ENCODE results near the gene IFT172. TPM values are rescaled to one million over a fixed set of nuclear protein-coding genes. Genes with fewer than 3 reads are reported as not detected.
A peak's percentile ranks its signal among the peaks of the same experiment; 100 is the strongest.

Gene IFT172
- total RNA-seq, 1 donor from 2014 or later = 43.6 TPM

GRCh38 chr2:27409321-27410073, 80.0 kb downstream of the IFT172 start, which contains the start of gene PPM1G:
Gene PPM1G, minus strand, starts transcription at chr2:27409591. Its CDS starts 169 bp downstream, at chr2:27409422.
- no peaks in the 10 kb centered on the region for H3K9me3 Mint-ChIP-seq (ENCODE audit: unreplicated experiment)

GRCh38 chr2:27408601-27409320, 80.8 kb downstream of the IFT172 start:
- Mint-ChIP-seq H3K27ac (ENCODE audit: unreplicated experiment) (peak overlapping the region; percentile 22), H3K36me3 (ENCODE audit: unreplicated experiment) (peaks cover 4% of the 10 kb centered on the region), H3K4me1 (ENCODE audit: low read depth, unreplicated experiment) (peaks cover 13% of the 10 kb centered on the region), H3K4me3 (ENCODE audit: unreplicated experiment) (peak overlapping the region; percentile 94), H3K27me3 (ENCODE audit: unreplicated experiment) (peaks cover 7% of the 10 kb centered on the region), H3K9me3 (ENCODE audit: unreplicated experiment) (no peaks in the 10 kb centered on the region)
- no peak for TF ChIP-seq CTCF (IDR thresholded peaks at IDR 0.05; ENCODE audit: partially characterized antibody, unreplicated experiment)
- DNase-seq = peak; percentile 54

More at GRCh38 chr2:27409321-27410073, 80.0 kb downstream of the IFT172 start, which contains the start of gene PPM1G:
- peak; percentile 98 for DNase-seq
- Mint-ChIP-seq H3K27me3 (ENCODE audit: unreplicated experiment) (peaks cover 7% of the 10 kb centered on the region), H3K27ac (ENCODE audit: unreplicated experiment) (peak within 1 kb of the TSS; percentile 88), H3K4me3 (ENCODE audit: unreplicated experiment) (peak within 1 kb of the TSS; percentile 94), H3K4me1 (ENCODE audit: low read depth, unreplicated experiment) (peaks cover 13% of the 10 kb centered on the region), H3K36me3 (ENCODE audit: unreplicated experiment) (peaks cover 4% of the 10 kb centered on the region)
- TF ChIP-seq CTCF (IDR thresholded peaks at IDR 0.05; ENCODE audit: partially characterized antibody, unreplicated experiment) = no peak

- Mint-ChIP-seq H3K4me3 (ENCODE audit: unreplicated experiment) (peak overlapping the region; percentile 94), H3K4me1 (ENCODE audit: low read depth, unreplicated experiment) (peaks cover 13% of the 10 kb centered on the region), H3K9me3 (ENCODE audit: unreplicated experiment) (no peaks in the 10 kb centered on the region), H3K36me3 (ENCODE audit: unreplicated experiment) (peaks cover 4% of the 10 kb centered on the region), H3K27me3 (ENCODE audit: unreplicated experiment) (peaks cover 7% of the 10 kb centered on the region), H3K27ac (ENCODE audit: unreplicated experiment) (peak overlapping the region; percentile 22)
- TF ChIP-seq CTCF (IDR thresholded peaks at IDR 0.05; ENCODE audit: partially characterized antibody, unreplicated experiment) = peak; percentile 83
- no peak for DNase-seq
These were observed 81.6 kb downstream of the IFT172 start for GRCh38 chr2:27407798-27408491.

- Mint-ChIP-seq H3K27me3 (ENCODE audit: unreplicated experiment) (no peaks in the 10 kb centered on the region), H3K9me3 (ENCODE audit: unreplicated experiment) (no peaks in the 10 kb centered on the region), H3K36me3 (ENCODE audit: unreplicated experiment) (no peaks in the 10 kb centered on the region), H3K4me1 (ENCODE audit: low read depth, unreplicated experiment) (peaks cover 3% of the 10 kb centered on the region), H3K4me3 (ENCODE audit: unreplicated experiment) (no peak overlapping the region), H3K27ac (ENCODE audit: unreplicated experiment) (peak overlapping the region; percentile 35)
- no peak for TF ChIP-seq CTCF (IDR thresholded peaks at IDR 0.05; ENCODE audit: partially characterized antibody, unreplicated experiment)
- no peak for DNase-seq
These were observed 89.0 kb downstream of the IFT172 start for GRCh38 chr2:27400348-27401135.

Measured in glutamatergic neuron (in vitro differentiated cells).